GM18511 (cell line): ENCODE results near the gene CD36.
"Not testable (repeated sequence)": the region's sequence is repeated elsewhere in the genome, so short reads cannot be mapped to it uniquely, and the experiment has no call there.

Source experiments
- ATAC-seq: cut with Tn5 transposase; IDR thresholded peaks from one replicate; pipeline ENCODE4 v1.9.1; 2021; ENCODE audit warnings: mild to moderate bottlenecking, moderate library complexity; ENCODE audit not compliant: unreplicated experiment

The CD36 gene

DNA sequence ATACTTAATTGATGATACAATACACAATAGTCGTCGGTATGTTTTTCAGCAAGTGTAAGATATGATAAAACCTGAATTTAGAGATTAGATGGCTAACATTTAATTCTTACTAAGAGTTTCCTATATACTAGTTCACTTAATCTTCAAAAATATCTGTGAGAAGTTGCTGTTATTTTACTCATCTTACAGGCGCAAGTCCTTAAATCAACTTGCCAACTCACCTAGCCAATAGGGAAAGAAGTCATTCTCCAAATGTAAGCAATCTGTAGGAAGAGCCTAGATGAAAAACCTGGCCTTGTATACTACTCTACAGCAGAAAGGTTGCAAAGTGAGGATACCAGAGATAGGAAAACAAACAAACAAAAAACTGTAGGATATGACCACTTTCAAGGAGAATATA lies 10.6 kb downstream of the CD36 start:
- no peak for ATAC-seq

- no peak for ATAC-seq
Measured at GRCh38 chr7:80650030-80650429, 11.6 kb downstream of the CD36 start.

GRCh38 chr7:80651471-80651870 lies 13.0 kb downstream of the CD36 start:
- ATAC-seq = no peak

DNA sequence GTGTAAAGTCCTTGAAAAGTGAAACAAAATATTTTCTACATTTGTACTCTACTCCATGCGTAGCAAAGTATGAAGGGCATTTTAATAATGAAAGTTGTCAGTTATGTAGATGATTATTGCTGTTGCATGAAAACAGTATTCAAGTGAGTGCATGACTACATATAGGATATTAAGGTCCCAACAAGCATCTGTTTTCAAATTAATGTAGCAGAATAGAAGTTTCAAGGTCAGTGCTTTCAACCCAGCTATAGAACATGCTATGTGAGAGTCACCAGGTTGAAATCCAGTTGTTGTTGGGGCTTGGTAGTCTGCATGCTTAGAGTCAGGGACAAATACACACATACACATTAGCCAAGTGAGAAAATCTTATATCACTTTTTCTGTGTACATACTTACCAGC lies 14.8 kb downstream of the CD36 start:
- ATAC-seq = no peak

GRCh38 chr7:80654887-80655340 lies 16.5 kb downstream of the CD36 start:
- ATAC-seq = no peak

DNA sequence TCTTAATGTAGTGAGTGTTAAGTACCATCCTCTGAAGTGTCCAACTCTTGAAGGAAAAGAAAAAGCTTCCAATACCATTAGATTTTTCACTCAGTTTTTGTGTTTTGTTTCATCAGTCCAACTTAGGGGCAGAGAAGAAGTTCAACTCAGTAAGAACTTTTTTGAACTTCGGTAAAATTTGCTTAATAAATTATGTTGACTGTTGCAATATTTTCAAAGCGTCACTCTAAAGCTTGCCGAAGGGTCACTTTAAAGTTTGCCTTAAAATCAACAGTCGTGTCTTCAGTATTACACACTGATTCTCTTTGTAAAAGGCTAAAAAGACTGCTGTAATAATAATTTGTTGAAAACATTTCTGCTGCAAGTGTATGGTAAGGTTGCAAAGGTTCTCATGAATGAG lies 17.6 kb downstream of the CD36 start:
- ATAC-seq = no peak

- ATAC-seq = peak; percentile 79
Measured at GRCh38 chr7:80659120-80660055, 20.9 kb downstream of the CD36 start.

DNA sequence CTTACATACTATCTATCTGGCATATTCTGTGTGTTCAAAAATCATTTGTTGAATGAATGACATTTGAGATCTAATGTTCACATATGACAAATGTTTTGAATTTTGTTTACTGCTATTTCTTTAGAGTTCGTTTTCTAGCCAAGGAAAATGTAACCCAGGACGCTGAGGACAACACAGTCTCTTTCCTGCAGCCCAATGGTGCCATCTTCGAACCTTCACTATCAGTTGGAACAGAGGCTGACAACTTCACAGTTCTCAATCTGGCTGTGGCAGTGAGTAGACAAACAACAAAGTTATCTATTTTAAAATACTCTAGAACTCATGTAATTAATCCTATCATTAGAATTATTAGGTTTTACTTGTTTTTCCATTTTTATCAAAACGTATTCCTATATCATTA lies 22.5 kb downstream of the CD36 start:
- ATAC-seq = no peak

DNA sequence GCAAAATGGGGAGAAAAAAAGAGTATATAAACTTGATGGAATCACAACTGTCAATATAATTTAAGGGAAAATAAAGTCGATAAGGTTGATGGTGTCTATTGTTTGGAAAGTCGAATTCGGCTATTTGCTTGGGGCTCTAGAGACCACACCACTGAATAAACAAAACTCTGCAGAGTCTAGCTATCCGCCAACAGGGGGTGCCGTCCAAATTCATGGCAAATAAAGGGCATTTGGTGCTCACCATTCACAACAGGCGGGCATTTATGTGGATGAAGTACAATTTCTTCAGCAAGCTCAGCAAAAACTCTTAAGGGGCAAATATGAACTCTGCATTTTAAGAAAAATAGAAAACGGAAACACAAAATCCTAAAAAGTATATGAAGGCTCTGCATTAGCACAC lies 23.3 kb downstream of the CD36 start:
- ATAC-seq = no peak

- ATAC-seq = no peak
Measured at GRCh38 chr7:80662252-80662651, 23.8 kb downstream of the CD36 start.

GRCh38 chr7:80665526-80665925 lies 27.1 kb downstream of the CD36 start:
- ATAC-seq = no peak

DNA sequence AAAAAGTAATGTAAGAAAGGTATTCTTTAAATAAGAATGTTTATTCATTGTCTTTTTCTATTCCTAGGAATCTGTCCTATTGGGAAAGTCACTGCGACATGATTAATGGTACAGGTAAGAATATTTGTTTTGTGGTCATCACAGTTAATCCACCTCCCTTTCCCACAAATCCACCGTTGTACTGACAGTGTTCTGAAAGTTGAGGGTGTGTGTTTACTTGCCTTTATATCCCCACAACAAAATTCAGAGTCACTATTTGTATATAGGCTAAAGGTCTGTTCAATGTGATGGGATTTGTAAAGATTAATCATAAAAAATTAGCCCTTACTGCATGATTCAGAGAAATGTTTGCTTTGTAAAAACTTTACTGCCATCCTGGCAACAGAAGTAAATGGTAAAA lies 27.9 kb downstream of the CD36 start:
- ATAC-seq = no peak

DNA sequence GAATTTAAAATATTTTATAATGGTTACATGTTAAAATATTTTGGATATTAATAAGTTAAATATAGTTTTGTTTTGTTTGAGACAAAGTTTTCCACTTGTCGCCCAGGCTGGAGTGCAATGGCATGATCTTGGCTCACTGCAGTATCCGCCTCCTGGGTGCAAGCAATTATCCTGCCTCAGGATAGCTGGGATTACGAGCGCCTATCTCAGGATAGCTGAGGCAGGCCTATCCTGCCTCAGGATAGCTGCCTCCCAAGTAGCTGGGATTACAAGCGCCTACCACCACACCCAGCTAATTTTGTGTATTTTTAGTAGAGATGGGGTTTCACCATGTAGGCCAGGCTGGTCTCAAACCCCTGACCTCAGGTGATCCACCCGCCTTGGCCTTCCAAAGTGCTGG lies 30.9 kb downstream of the CD36 start:
- ATAC-seq = not testable (repeated sequence)

DNA sequence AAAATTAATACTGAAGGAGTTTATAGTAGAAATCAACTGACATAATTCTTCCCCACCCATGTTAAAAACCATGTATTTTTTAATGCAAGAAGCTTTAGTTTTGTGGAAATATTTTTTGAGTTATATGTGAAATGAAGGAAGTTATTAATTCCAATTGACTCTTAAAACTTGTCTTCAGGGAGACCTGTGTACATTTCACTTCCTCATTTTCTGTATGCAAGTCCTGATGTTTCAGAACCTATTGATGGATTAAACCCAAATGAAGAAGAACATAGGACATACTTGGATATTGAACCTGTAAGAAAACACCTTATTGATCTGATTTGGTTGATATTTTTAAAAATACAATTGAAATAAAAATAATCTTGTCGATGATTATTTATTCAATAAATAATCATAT lies 33.3 kb downstream of the CD36 start:
- ATAC-seq = no peak

DNA sequence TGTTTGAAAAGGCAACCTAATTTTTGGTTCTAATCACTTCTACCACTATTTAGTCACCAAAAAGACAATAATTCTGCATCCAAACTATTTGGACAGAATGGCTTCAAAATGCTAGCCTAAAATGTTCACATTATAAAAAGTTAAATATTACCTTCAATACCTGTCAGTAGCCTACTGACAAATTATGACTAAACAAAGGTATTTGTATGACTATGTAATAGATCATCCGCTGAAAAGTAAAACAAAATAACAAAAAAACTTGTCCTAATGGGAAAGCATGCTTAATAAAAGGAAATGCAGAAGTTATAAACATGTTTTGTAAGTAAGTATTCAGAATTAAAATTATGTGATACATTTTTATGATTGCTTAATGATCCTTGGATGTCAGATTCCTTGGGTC lies 36.6 kb downstream of the CD36 start:
- no peak for ATAC-seq

GRCh38 chr7:80676404-80676803 lies 38.0 kb downstream of the CD36 start:
- ATAC-seq = no peak

DNA sequence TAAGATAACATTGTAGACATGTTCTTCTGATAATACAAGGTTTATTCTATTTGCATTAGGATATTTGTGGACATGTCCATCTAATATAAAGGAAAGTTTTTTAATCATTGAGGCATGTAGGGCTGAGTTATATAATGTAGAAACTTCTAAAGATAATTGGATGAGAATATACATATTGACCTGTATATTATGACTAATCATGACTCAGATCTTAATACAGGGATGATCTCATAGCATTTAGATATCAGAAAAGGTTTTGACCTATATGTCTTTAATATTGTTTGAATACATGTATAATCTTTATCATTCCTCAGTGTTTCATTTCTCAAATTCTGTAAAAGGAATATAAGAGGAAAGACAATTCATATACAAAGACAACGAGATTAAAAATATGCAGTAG lies 39.2 kb downstream of the CD36 start:
- ATAC-seq = no peak

DNA sequence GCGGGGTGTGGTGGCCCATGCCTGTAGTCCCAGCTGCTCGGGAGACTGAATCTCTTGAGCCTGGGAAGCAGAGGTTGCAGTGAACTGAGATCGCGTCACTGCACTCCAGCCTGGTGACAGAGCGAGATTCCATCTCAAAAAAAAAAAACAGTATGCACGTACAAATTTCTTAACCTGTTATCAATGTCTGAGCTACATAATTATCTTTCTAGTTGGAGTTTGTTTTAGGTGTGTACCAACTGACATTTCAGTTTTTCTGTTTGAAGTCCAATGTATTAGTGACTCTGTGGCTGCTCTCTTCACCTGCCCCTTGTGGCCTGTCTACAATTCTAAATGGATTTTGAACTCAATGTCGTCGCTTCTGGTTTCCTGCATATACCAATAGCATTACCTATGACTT lies 40.3 kb downstream of the CD36 start:
- ATAC-seq = no peak

DNA sequence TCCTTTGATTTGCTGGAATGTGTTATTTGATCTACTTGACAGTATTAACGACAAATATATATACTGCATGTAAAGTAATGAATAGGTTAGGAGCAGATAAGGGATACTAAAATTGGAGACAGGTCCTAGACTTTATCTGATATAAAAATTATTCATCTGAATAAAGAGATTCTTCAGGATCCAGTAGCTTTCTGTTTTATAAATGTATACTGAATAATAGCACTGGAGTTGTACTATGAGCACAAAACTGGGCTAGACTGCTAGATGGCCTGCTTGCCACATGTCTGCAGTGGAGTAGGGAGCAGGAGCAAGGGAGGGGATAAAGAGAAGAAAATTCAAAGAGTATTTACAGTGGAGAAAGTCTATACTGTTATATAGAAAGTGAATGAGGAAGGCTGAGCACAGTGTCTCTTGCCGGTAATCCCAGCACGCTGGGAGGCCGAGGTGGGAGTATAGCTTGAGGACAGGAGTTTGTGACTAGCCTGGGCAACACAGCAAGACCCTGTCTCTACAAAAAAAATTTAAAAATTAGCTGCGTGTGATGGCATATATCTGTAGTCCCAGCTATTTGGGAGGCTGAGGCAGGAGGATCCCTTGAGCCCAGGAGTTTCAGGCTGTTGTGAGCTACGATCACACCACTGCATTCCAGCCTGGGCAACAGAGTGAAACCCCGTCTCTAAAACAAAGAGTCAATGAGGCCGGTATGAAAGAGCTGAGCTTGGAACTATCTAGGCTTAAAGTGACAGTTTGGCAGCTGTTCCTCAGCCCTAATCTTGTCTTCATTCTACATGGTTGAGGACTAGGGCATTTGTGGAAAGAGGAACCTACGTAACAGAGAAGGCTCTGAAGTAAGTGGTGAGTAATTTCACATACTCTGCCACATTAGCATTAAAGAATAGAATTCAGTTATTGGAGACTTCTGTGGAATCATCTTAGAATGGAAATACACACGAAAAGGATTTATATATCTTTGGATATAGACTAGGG lies 41.8 kb downstream of the CD36 start:
- no peak for ATAC-seq

DNA sequence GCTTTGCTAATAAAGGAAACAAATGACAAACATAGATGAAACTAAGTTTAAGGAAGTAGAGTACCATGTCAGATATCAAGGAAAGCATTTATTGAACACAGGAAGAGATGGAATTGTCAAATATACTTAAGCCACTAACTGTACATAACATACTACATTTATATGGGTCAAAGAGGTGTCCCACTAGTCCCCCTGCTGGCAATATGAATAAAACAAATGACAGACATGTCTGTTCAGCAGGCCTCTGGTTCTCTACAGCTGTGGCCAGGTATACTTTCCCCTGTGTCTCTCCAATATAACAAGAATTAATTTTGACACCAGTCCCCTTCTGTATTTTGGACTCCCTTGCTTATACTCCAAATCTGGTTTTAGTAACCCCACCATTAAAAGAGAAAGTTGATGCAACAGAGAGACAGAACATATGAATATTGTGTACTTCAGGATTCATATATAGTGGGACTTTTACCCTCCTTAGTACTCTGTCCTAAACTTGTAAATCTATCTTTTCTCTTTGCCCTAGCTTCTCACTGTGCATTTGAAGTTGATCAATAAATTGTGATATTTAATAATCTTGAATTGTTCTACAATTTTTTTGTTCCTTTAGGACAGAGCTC lies 42.9 kb downstream of the CD36 start:
- ATAC-seq = no peak

- ATAC-seq = no peak
Measured at GRCh38 chr7:80682744-80683143, 44.3 kb downstream of the CD36 start.
